Naive thymus-derived CD8-positive, alpha-beta T cell (primary cell): ENCODE measurements around the gene CHST14. TPM values are rescaled to one million over a fixed set of nuclear protein-coding genes. Genes with fewer than 3 reads are reported as not detected.

Source experiments
- ATAC-seq, 2 donors: fragments of 150-1000 bp; cut with Tn5 transposase in 1 of 2; sonication (Bioruptor Pico), chemical (Tn5 transposase) in 1 of 2; 1 replicate in 1 of 2; 2 replicates in 1 of 2; pipeline ENCODE4 v1.10.0; 2021; ENCODE audit warnings: mild to moderate bottlenecking in 2 of 2, moderate library complexity in 2 of 2
- POLR2A ChIA-PET: fragments of 350-600 bp; sonication (Branson Sonifier 250); formaldehyde crosslinking; loops from one replicate; lab custom pipeline; 2021; ENCODE audit warnings: antibody characterized with exemption; lab: Charles Lee
- DNase-seq, 10 donors: peaks; one replicate each; pipeline versions ENCODE4 v3.0.0 to v3.0.0-alpha.2; 2020 to 2022
- H3K27ac Mint-ChIP-seq, 10 donors: one replicate each; pipeline ENCODE4 v1.8.0; 2020 to 2022; ENCODE audit warnings: mild to moderate bottlenecking in 10 of 10, mixed read lengths in 10 of 10, moderate library complexity in 4 of 10, inconsistent platforms in 1 of 10
- H3K27me3 Mint-ChIP-seq, 5 donors: one replicate each; pipeline ENCODE4 v1.8.0; 2021 to 2022; ENCODE audit warnings: mixed read lengths in 5 of 5
- H3K36me3 Mint-ChIP-seq, 3 donors: one replicate each; pipeline ENCODE4 v1.8.0; 2020 to 2022; ENCODE audit warnings: mixed read lengths in 3 of 3, mild to moderate bottlenecking in 2 of 3, inconsistent platforms in 1 of 3
- H3K4me1 Mint-ChIP-seq, 4 donors: one replicate each; pipeline ENCODE4 v1.8.0; 2021 to 2022; ENCODE audit warnings: mixed read lengths in 4 of 4
- H3K4me3 Mint-ChIP-seq, 10 donors: one replicate each; pipeline ENCODE4 v1.8.0; 2020 to 2022; ENCODE audit warnings: mild to moderate bottlenecking in 10 of 10, mixed read lengths in 10 of 10, moderate library complexity in 6 of 10, inconsistent platforms in 1 of 10
- H3K9me3 Mint-ChIP-seq, 9 donors: one replicate each; pipeline ENCODE4 v1.8.0; 2020 to 2022; ENCODE audit warnings: mixed read lengths in 9 of 9, mild to moderate bottlenecking in 3 of 9, inconsistent platforms in 1 of 9, moderate library complexity in 1 of 9
- polyA plus RNA-seq, 3 donors: library from polyadenylated mRNA; unstranded; fragments of 300-500 nt; fragmentation: Illumina TruSeq; gene quantifications; one replicate each; pipeline ENCODE4 v1.2.3, GENCODE V29; 2021
- total RNA-seq, 8 experiments: library from RNA in 2 of 8; stranded (reverse) in 2 of 8; gene quantifications; one replicate each; pipeline ENCODE4 v1.2.3 and lab custom pipeline; 2021 to 2026

Gene CHST14
- total and polyA plus RNA-seq, 5 experiments from 2014 or later: 0.74 to 9.8 (median 1.2) TPM

DNA sequence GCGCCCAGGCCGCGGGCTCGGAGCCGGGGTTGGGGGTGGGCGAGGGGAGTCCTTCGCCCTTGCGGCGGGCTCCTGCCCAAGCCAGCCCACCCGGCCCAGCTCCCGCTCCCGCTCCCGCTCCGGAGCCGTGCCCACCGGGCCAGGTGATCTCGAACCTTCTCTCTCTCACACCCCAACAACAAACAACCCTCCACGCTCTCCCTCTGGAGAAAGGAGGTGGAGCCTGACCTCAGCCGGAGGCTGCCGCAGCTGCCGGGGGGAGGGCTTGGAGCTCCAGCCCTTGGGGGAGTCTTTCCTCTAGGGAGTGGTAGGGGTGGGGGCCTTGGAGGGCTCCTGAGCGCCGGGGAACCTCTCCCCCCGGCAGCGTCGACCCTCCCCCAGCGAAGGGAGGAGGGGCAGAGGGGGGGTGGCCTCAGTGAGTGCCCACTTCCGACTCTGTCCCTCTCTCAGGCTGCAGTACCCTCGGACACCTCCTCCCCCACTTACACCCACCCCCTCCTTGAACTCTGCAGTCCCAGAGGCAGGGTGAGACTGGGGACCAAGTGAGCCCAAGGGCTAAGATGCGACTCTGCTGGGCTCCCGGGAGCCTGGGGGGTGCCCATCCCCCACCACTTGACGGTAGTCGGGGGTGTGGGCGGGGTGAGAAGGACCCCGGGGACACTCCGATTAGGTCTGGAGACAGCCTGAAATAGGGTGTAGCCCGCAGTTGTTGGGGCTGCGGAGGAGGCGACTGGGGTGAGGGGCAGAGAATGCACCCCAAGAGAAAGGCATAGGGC lies 34.5 kb upstream of the CHST14 start:
- no peak for ATAC-seq
- H3K9me3 Mint-ChIP-seq: no peaks in the 10 kb centered on the region
- H3K36me3 Mint-ChIP-seq: no peaks in the 10 kb centered on the region
- H3K27ac Mint-ChIP-seq: peak overlapping the region in 2 of 10 donors; percentile 51 to 65
- POLR2A ChIA-PET: interaction anchor here (0.7 to 1.1 kb wide), 3 partner anchors 17 to 69 kb away, joined by 3 to 6 read pairs (median 3); no protein-coding TSS in a partner anchor
- peak in 3 of 10 donors; percentile 17 to 23 (median 19) for DNase-seq
- H3K27me3 Mint-ChIP-seq: peaks cover 7 to 36% (median 18%) of the 10 kb centered on the region in 5 donors
- peaks cover 27 to 42% (median 38%) of the 10 kb centered on the region in 4 donors for H3K4me1 Mint-ChIP-seq
- peak overlapping the region; percentile 59 to 84 (median 75) for H3K4me3 Mint-ChIP-seq

- no peaks in the 10 kb centered on the region for H3K9me3 Mint-ChIP-seq
- H3K27ac Mint-ChIP-seq: peak overlapping the region in 2 of 10 donors; percentile 40 to 51
- ATAC-seq: no peak
- DNase-seq: peak in 2 of 10 donors; percentile 6 to 8
- peaks cover 27 to 42% (median 38%) of the 10 kb centered on the region in 4 donors for H3K4me1 Mint-ChIP-seq
- peaks cover 7 to 36% (median 18%) of the 10 kb centered on the region in 5 donors for H3K27me3 Mint-ChIP-seq
- POLR2A ChIA-PET: interaction anchor here (1.6 kb wide), 1 partner anchor 31 kb away, joined by 6 read pairs; the partner anchor contains the start of gene IVD
- H3K36me3 Mint-ChIP-seq: no peaks in the 10 kb centered on the region
- peak overlapping the region in 9 of 10 donors; percentile 54 to 84 (median 66) for H3K4me3 Mint-ChIP-seq
These were observed 33.7 kb upstream of the CHST14 start for GRCh38 chr15:40436892-40437751.

DNA sequence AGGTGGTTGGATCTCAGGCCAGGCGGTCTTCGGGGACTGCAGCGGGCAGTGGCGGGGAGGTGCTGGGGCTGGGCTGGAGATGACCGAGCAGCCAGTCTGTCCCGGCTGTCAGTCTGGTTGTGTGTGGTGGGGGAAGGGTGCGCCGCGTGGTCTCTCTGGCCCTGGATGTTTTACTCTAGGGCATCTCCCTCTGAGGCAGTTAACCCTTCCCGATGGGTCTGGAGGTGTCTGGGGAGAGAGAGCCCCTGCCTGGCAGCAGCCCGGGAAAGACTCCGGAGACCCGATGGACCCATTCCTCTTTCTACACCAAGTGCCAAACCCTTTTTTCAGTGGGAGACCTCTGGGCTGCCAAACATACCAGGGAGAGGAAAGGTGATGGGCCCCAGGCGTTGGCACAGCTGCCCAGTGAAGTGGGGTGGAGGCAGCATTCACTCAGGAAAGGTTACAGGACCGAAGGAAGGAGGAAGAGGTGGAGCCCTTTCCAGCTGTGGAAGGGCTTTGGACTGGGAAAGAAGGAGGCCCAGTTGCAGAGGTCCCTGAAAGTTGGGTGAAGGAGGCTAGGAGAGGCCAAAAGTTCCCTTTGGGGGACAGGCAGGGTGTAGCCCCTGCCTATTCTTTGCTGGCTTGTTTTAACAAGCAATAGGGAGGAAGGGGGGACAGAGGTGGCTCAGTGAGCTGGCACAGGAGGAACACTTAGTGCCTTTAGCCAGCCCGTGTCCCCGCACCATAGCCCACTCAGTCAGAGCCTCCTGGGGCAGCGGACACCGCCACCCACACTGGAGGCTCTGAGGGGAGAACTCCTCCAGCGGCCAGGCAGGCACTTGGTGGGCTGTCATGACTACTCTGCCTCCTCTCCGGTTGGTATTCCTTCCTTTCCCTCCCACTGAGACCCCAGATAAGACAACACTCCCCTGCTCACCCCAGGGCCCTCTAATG lies 32.8 kb upstream of the CHST14 start:
- POLR2A ChIA-PET: interaction anchor here (1.6 kb wide), 1 partner anchor 32 kb away, joined by 6 read pairs; the partner anchor contains the start of gene IVD
- H3K36me3 Mint-ChIP-seq: no peaks in the 10 kb centered on the region
- peaks cover 7 to 36% (median 18%) of the 10 kb centered on the region in 5 donors for H3K27me3 Mint-ChIP-seq
- no peaks in the 10 kb centered on the region for H3K9me3 Mint-ChIP-seq
- ATAC-seq (no peak), DNase-seq (peak in 1 of 10 donors; percentile 6)
- no peak overlapping the region for H3K27ac Mint-ChIP-seq
- peaks cover 31 to 50% (median 46%) of the 10 kb centered on the region in 4 donors for H3K4me1 Mint-ChIP-seq
- H3K4me3 Mint-ChIP-seq: peak overlapping the region in 9 of 10 donors; percentile 5 to 59 (median 45)

- H3K4me3 Mint-ChIP-seq: peak overlapping the region in 4 of 10 donors; percentile 22 to 57 (median 30)
- no peaks in the 10 kb centered on the region for H3K9me3 Mint-ChIP-seq
- H3K27ac Mint-ChIP-seq: no peak overlapping the region
- H3K27me3 Mint-ChIP-seq: peaks cover 7 to 36% (median 18%) of the 10 kb centered on the region in 5 donors
- no peaks in the 10 kb centered on the region for H3K36me3 Mint-ChIP-seq
- ATAC-seq (no peak), DNase-seq (peak in 1 of 10 donors; percentile 12)
- H3K4me1 Mint-ChIP-seq: peaks cover 36 to 57% (median 53%) of the 10 kb centered on the region in 4 donors
- POLR2A ChIA-PET: interaction anchor here (1.9 to 6.9 kb wide), 2 partner anchors 14 to 31 kb away, joined by 5 to 92 read pairs; no protein-coding TSS in a partner anchor
These were observed 32.1 kb upstream of the CHST14 start for GRCh38 chr15:40438712-40439111.

GRCh38 chr15:40439461-40439959 lies 31.3 kb upstream of the CHST14 start:
- no peak for DNase-seq
- POLR2A ChIA-PET: interaction anchor here (0.7 to 6.9 kb wide), 8 partner anchors 13 to 132 kb away, joined by 3 to 92 read pairs (median 6); partner anchors contain the start of gene PLCB2
- no peak for ATAC-seq
- H3K4me3 Mint-ChIP-seq: peak overlapping the region; percentile 80 to 95 (median 90)
- no peaks in the 10 kb centered on the region for H3K9me3 Mint-ChIP-seq
- peak overlapping the region in 8 of 10 donors; percentile 19 to 94 (median 82) for H3K27ac Mint-ChIP-seq
- no peaks in the 10 kb centered on the region for H3K36me3 Mint-ChIP-seq
- H3K4me1 Mint-ChIP-seq: peaks cover 44 to 65% (median 61%) of the 10 kb centered on the region in 4 donors
- H3K27me3 Mint-ChIP-seq: peaks cover 7 to 36% (median 18%) of the 10 kb centered on the region in 5 donors

- ATAC-seq (no peak), DNase-seq (peak in 3 of 10 donors; percentile 28 to 30 (median 29))
- H3K9me3 Mint-ChIP-seq: no peaks in the 10 kb centered on the region
- POLR2A ChIA-PET: interaction anchor here (0.7 to 6.9 kb wide), 15 partner anchors 13 to 132 kb away, joined by 3 to 92 read pairs (median 6); partner anchors contain the start of genes CCDC32, IVD, KNSTRN and PLCB2
- H3K36me3 Mint-ChIP-seq: no peaks in the 10 kb centered on the region
- H3K4me1 Mint-ChIP-seq: peaks cover 47 to 67% (median 63%) of the 10 kb centered on the region in 4 donors
- peak overlapping the region; percentile 80 to 95 (median 90) for H3K4me3 Mint-ChIP-seq
- H3K27me3 Mint-ChIP-seq: peaks cover 7 to 36% (median 18%) of the 10 kb centered on the region in 5 donors
- H3K27ac Mint-ChIP-seq: peak overlapping the region in 9 of 10 donors; percentile 64 to 94 (median 81)
These were observed 30.6 kb upstream of the CHST14 start for GRCh38 chr15:40439960-40440742.

DNA sequence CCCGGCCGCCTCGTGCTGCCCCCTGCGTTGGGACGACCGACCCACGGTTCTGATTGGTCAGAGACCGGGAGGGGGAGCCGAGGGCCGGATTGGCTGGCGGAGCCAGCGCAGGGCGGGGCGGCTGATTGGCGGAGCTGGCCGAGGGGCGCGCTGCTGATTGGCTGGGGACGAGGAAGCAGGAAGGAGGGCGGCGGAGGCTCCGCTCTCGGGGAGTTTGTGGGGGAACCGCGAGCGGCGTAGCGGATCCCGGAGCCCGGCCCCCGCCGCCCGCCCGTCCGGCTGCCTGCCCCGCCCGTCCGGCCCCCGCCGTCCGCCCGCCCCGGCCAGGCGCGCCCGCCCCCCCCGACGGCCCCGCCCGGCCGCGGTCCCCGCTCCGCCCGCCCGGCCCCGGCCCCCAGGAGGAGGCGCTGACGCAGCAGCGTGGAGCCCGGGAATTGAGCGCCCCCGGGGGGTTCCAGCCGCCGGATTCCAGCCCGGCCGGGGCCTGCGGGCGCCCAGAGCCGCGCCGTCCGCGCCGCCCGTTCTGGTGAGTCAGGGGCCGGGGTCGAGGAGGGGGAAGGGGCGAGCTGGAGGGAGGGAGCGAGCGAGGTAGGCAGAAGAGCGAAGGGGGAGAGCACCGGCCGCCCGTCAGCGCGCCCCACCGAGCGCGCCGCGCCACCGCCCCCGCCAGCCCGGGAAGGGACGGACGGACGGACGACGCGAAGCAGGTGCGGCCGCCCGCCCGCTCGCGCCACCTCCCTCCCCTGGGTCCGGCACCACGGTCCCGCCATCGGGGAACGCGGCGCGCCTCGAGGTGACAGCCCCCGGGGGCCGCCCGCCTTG lies 29.8 kb upstream of the CHST14 start, which contains the start of gene BAHD1:
Gene BAHD1, plus strand, starts transcription at position 211 of the 822 bp plus-strand sequence. CDS start 17,512 bp downstream, outside the sequence.
- POLR2A ChIA-PET: interaction anchor here (0.5 to 6.9 kb wide), 15 partner anchors 12 to 133 kb away, joined by 3 to 92 read pairs (median 6); partner anchors contain the start of genes CCDC32, CHST14, INAFM2 and IVD
- H3K27me3 Mint-ChIP-seq: peaks cover 4 to 36% (median 14%) of the 10 kb centered on the region in 5 donors
- H3K9me3 Mint-ChIP-seq: no peaks in the 10 kb centered on the region
- ATAC-seq (peak; percentile 85 to 88), DNase-seq (peak; percentile 90 to 96 (median 92))
- peak within 1 kb of the TSS; percentile 85 to 97 (median 94) for H3K4me3 Mint-ChIP-seq
- H3K36me3 Mint-ChIP-seq: peaks cover 0 to 2% (median 0%) of the 10 kb centered on the region in 3 donors
- H3K27ac Mint-ChIP-seq: peak within 1 kb of the TSS in 9 of 10 donors; percentile 75 to 94 (median 89)
- H3K4me1 Mint-ChIP-seq: peaks cover 46 to 67% (median 63%) of the 10 kb centered on the region in 4 donors

DNA sequence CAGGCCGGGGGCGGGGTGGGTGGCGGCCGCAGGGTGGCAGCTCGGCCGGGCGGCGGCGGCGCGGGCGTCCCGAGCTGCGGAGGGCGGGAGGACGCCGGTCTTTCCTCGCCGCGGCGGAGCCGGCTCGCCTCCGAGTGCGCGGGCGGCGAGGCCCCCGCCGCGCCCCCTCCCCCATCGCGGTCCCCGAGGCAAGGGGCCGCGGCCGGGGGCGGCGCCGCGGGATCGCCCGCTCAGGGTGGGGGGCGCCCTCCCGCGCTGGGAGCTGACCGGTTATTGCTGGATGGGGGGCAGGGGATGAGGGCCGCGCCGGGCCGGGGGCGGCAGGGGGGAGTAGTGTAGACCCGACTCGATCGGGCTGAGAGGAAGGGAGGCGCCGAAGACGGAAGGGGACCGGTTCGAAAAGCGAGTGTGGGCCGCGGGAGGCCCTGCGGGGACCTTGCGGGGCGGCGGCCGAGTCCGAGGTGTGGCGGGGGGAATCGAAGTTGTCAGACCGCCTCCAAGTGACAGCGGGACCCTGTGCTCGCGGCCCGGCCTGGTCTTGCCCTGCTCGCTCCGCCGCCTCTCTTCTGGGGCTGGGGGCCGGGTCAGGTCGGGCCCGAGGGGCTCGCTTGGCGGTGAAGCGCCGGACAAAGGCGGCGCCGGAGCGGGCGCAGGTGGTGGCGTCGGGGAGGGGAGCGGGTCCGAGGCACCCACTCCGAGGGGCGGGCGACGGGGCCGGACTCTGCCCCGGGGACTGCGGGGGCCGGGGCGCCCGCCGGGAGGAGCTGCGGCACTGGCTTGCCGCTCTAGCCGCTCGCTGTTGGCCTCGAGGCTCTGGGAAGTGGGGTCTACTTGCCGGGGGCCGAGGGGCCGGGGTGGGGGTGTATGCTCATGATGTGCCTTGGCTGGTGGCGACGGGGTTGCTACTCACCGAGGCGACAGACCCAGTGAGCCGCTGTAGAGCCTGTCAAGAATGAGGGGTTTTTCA lies 28.9 kb upstream of the CHST14 start:
- peaks cover 43 to 67% (median 59%) of the 10 kb centered on the region in 4 donors for H3K4me1 Mint-ChIP-seq
- H3K9me3 Mint-ChIP-seq: no peaks in the 10 kb centered on the region
- peaks cover 4 to 32% (median 14%) of the 10 kb centered on the region in 5 donors for H3K27me3 Mint-ChIP-seq
- peaks cover 0 to 2% (median 1%) of the 10 kb centered on the region in 3 donors for H3K36me3 Mint-ChIP-seq
- DNase-seq (peak in 3 of 10 donors; percentile 22 to 30 (median 22)), ATAC-seq (peak; percentile 7 to 11)
- H3K27ac Mint-ChIP-seq: peak overlapping the region; percentile 53 to 95 (median 90)
- POLR2A ChIA-PET: interaction anchor here (0.5 to 6.9 kb wide), 14 partner anchors 11 to 127 kb away, joined by 3 to 92 read pairs (median 5); partner anchors contain the start of genes CCDC32, CHST14, INAFM2 and IVD
- H3K4me3 Mint-ChIP-seq: peak overlapping the region; percentile 85 to 97 (median 92)
